Activated CD4-positive, alpha-beta T cell treated with anti-CD3 and anti-CD28 coated beads for 36 hours (primary cell): ENCODE results near the gene SLC38A9. TPM values are rescaled to one million over a fixed set of nuclear protein-coding genes. Genes with fewer than 3 reads are reported as not detected.

Source experiments
- ATAC-seq: fragments of 200-7000 bp; cut with Tn5 transposase; one replicate; pipeline ENCODE4 v1.10.0; 2021; ENCODE audit warnings: mild to moderate bottlenecking, moderate library complexity
- CTCF ChIA-PET: fragments of 350-600 bp; sonication (Branson Sonifier 250); formaldehyde crosslinking; loops from one replicate; lab custom pipeline; 2021; ENCODE audit warnings: antibody characterized with exemption; lab: Charles Lee
- POLR2A ChIA-PET: fragments of 350-600 bp; sonication (Branson Sonifier 250); formaldehyde crosslinking; loops from one replicate; lab custom pipeline; 2021; ENCODE audit warnings: antibody characterized with exemption, inconsistent platforms; lab: Charles Lee
- DNase-seq: peaks from one replicate; pipeline ENCODE4 v3.0.0-alpha.2; 2020
- H3K27ac Mint-ChIP-seq: one replicate; pipeline ENCODE4 v1.8.0; 2021; ENCODE audit warnings: mixed read lengths
- H3K27me3 Mint-ChIP-seq: one replicate; pipeline ENCODE4 v1.8.0; 2021; ENCODE audit warnings: mixed read lengths
- H3K36me3 Mint-ChIP-seq: one replicate; pipeline ENCODE4 v1.8.0; 2021; ENCODE audit warnings: low read depth, mixed read lengths
- H3K4me1 Mint-ChIP-seq: one replicate; pipeline ENCODE4 v1.8.0; 2021; ENCODE audit warnings: mixed read lengths
- H3K4me3 Mint-ChIP-seq: one replicate; pipeline ENCODE4 v1.8.0; 2021; ENCODE audit warnings: mild to moderate bottlenecking, moderate library complexity, mixed read lengths
- H3K9me3 Mint-ChIP-seq: one replicate; pipeline ENCODE4 v1.8.0; 2021; ENCODE audit warnings: low read depth, mixed read lengths
- intact Hi-C, 2 experiments: fragments of 100-400 bp; cut with DNase I in 1 of 2; cut with micrococcal nuclease in 1 of 2; formaldehyde crosslinking; loops; one replicate each; pipeline versions ENCODE4 v1.14.2 to v1.15.1; 2022 to 2024; cut with DNase I, micrococcal nuclease
- total RNA-seq, 2 experiments: library from RNA; stranded (reverse); gene quantifications; one replicate each; pipeline ENCODE4 v1.2.3, GENCODE V29; 2021

The SLC38A9 gene
- total RNA-seq, 2 experiments from 2014 or later = 12.9 to 16.2 TPM

- Mint-ChIP-seq H3K27me3 (no peaks in the 10 kb centered on the region), H3K4me1 (peaks cover 23% of the 10 kb centered on the region), H3K36me3 (peaks cover 17% of the 10 kb centered on the region), H3K4me3 (no peak overlapping the region), H3K9me3 (no peaks in the 10 kb centered on the region), H3K27ac (no peak overlapping the region)
- intact Hi-C loops = no loop called here
- ChIA-PET CTCF (no interaction called here), POLR2A (no interaction called here)
- peak; percentile 92 for ATAC-seq
- DNase-seq = no peak
Measured at GRCh38 chr5:55650386-55650785, 61.7 kb downstream of the SLC38A9 start.

- CTCF ChIA-PET = no interaction called here
- H3K4me3 Mint-ChIP-seq = no peak overlapping the region
- ATAC-seq (peak; percentile 39), DNase-seq (no peak)
- no peaks in the 10 kb centered on the region for H3K9me3 Mint-ChIP-seq
- H3K27me3 Mint-ChIP-seq = no peaks in the 10 kb centered on the region
- peaks cover 19% of the 10 kb centered on the region for H3K36me3 Mint-ChIP-seq
- POLR2A ChIA-PET = no interaction called here
- H3K27ac Mint-ChIP-seq = no peak overlapping the region
- intact Hi-C loops = no loop called here
- H3K4me1 Mint-ChIP-seq = peaks cover 23% of the 10 kb centered on the region
Measured at GRCh38 chr5:55649963-55650362, 62.2 kb downstream of the SLC38A9 start.

GRCh38 chr5:55645304-55645703, 66.8 kb downstream of the SLC38A9 start:
- peaks cover 9% of the 10 kb centered on the region for H3K36me3 Mint-ChIP-seq

GRCh38 chr5:55638455-55638854, 73.7 kb downstream of the SLC38A9 start:
- intact Hi-C loops = no loop called here
- Mint-ChIP-seq H3K36me3 (no peaks in the 10 kb centered on the region), H3K9me3 (no peaks in the 10 kb centered on the region), H3K4me3 (no peak overlapping the region), H3K27ac (no peak overlapping the region), H3K27me3 (no peaks in the 10 kb centered on the region), H3K4me1 (peaks cover 9% of the 10 kb centered on the region)
- ATAC-seq = no peak
- CTCF ChIA-PET = interaction anchor here (1.2 kb wide), 1 partner anchor 53 kb away, joined by 3 read pairs; no protein-coding TSS in a partner anchor
- POLR2A ChIA-PET = no interaction called here
- no peak for DNase-seq

More at GRCh38 chr5:55645304-55645703, 66.8 kb downstream of the SLC38A9 start:
- ChIA-PET CTCF (no interaction called here), POLR2A (no interaction called here)
- intact Hi-C loops = no loop called here
- DNase-seq (no peak), ATAC-seq (no peak)
- H3K4me1 Mint-ChIP-seq = peaks cover 11% of the 10 kb centered on the region
- H3K27ac Mint-ChIP-seq = no peak overlapping the region
- H3K9me3 Mint-ChIP-seq = no peaks in the 10 kb centered on the region
- no peaks in the 10 kb centered on the region for H3K27me3 Mint-ChIP-seq
- H3K4me3 Mint-ChIP-seq = no peak overlapping the region

GRCh38 chr5:55638051-55638450, 74.1 kb downstream of the SLC38A9 start:
- POLR2A ChIA-PET = no interaction called here
- H3K27ac Mint-ChIP-seq = no peak overlapping the region
- no peaks in the 10 kb centered on the region for H3K9me3 Mint-ChIP-seq
- CTCF ChIA-PET = interaction anchor here (0.6 to 1.2 kb wide), 2 partner anchors 54 to 67 kb away, joined by 3 read pairs; no protein-coding TSS in a partner anchor
- DNase-seq (no peak), ATAC-seq (no peak)
- no peak overlapping the region for H3K4me3 Mint-ChIP-seq
- H3K27me3 Mint-ChIP-seq = no peaks in the 10 kb centered on the region
- peaks cover 9% of the 10 kb centered on the region for H3K4me1 Mint-ChIP-seq
- intact Hi-C loops = no loop called here
- no peaks in the 10 kb centered on the region for H3K36me3 Mint-ChIP-seq

- CTCF ChIA-PET = interaction anchor here (0.5 to 0.9 kb wide), 2 partner anchors 55 to 86 kb away, joined by 3 to 4 read pairs; no protein-coding TSS in a partner anchor
- Mint-ChIP-seq H3K9me3 (no peaks in the 10 kb centered on the region), H3K4me1 (peaks cover 9% of the 10 kb centered on the region), H3K36me3 (peaks cover 2% of the 10 kb centered on the region), H3K27ac (no peak overlapping the region), H3K4me3 (no peak overlapping the region), H3K27me3 (no peaks in the 10 kb centered on the region)
- intact Hi-C loops = no loop called here
- POLR2A ChIA-PET = no interaction called here
- ATAC-seq (no peak), DNase-seq (no peak)
Measured at GRCh38 chr5:55636683-55637082, 75.4 kb downstream of the SLC38A9 start.

GRCh38 chr5:55636177-55636576, 75.9 kb downstream of the SLC38A9 start:
- intact Hi-C loops = no loop called here
- Mint-ChIP-seq H3K36me3 (peaks cover 2% of the 10 kb centered on the region), H3K27ac (no peak overlapping the region), H3K9me3 (no peaks in the 10 kb centered on the region), H3K27me3 (no peaks in the 10 kb centered on the region), H3K4me3 (no peak overlapping the region), H3K4me1 (peaks cover 9% of the 10 kb centered on the region)
- ChIA-PET CTCF (interaction anchor here (0.7 to 0.9 kb wide), 2 partner anchors 56 to 221 kb away, joined by 3 read pairs; no protein-coding TSS in a partner anchor), POLR2A (no interaction called here)
- ATAC-seq (no peak), DNase-seq (no peak)

- POLR2A ChIA-PET = no interaction called here
- CTCF ChIA-PET = no interaction called here
- H3K4me1 Mint-ChIP-seq = peaks cover 9% of the 10 kb centered on the region
Measured at GRCh38 chr5:55634866-55635265, 77.3 kb downstream of the SLC38A9 start.

GRCh38 chr5:55634209-55634805, 77.8 kb downstream of the SLC38A9 start:
- Mint-ChIP-seq H3K9me3 (no peaks in the 10 kb centered on the region), H3K4me1 (peaks cover 9% of the 10 kb centered on the region), H3K27me3 (no peaks in the 10 kb centered on the region), H3K4me3 (no peak overlapping the region), H3K27ac (no peak overlapping the region), H3K36me3 (peaks cover 6% of the 10 kb centered on the region)
- intact Hi-C loops = no loop called here
- no peak for DNase-seq
- no peak for ATAC-seq
- ChIA-PET CTCF (no interaction called here), POLR2A (no interaction called here)

More at GRCh38 chr5:55634866-55635265, 77.3 kb downstream of the SLC38A9 start:
- no peaks in the 10 kb centered on the region for H3K27me3 Mint-ChIP-seq
- ATAC-seq = no peak
- no peak for DNase-seq
- H3K36me3 Mint-ChIP-seq = peaks cover 4% of the 10 kb centered on the region
- H3K4me3 Mint-ChIP-seq = no peak overlapping the region
- intact Hi-C loops = no loop called here
- no peaks in the 10 kb centered on the region for H3K9me3 Mint-ChIP-seq
- H3K27ac Mint-ChIP-seq = no peak overlapping the region

- intact Hi-C loops = no loop called here
Measured at GRCh38 chr5:55633574-55634208, 78.4 kb downstream of the SLC38A9 start.

GRCh38 chr5:55629815-55630214, 82.3 kb downstream of the SLC38A9 start:
- intact Hi-C loops = no loop called here
- DNase-seq (no peak), ATAC-seq (no peak)
- Mint-ChIP-seq H3K36me3 (peaks cover 6% of the 10 kb centered on the region), H3K4me1 (peaks cover 11% of the 10 kb centered on the region), H3K27ac (no peak overlapping the region), H3K27me3 (no peaks in the 10 kb centered on the region), H3K9me3 (no peaks in the 10 kb centered on the region), H3K4me3 (no peak overlapping the region)
- POLR2A ChIA-PET = no interaction called here
- CTCF ChIA-PET = interaction anchor here (0.7 kb wide), 1 partner anchor 10 kb away, joined by 3 read pairs; no protein-coding TSS in a partner anchor

More at GRCh38 chr5:55633574-55634208, 78.4 kb downstream of the SLC38A9 start:
- ChIA-PET POLR2A (no interaction called here), CTCF (interaction anchor here (1.0 to 1.1 kb wide), 2 partner anchors 9 to 58 kb away, joined by 3 read pairs; no protein-coding TSS in a partner anchor)
- DNase-seq (no peak), ATAC-seq (no peak)
- Mint-ChIP-seq H3K27ac (no peak overlapping the region), H3K4me3 (no peak overlapping the region), H3K4me1 (peaks cover 9% of the 10 kb centered on the region), H3K27me3 (no peaks in the 10 kb centered on the region), H3K9me3 (no peaks in the 10 kb centered on the region), H3K36me3 (peaks cover 6% of the 10 kb centered on the region)

- peaks cover 4% of the 10 kb centered on the region for H3K36me3 Mint-ChIP-seq
- no peak for ATAC-seq
- no peak overlapping the region for H3K4me3 Mint-ChIP-seq
- CTCF ChIA-PET = no interaction called here
- no peak overlapping the region for H3K27ac Mint-ChIP-seq
- POLR2A ChIA-PET = no interaction called here
- H3K27me3 Mint-ChIP-seq = no peaks in the 10 kb centered on the region
- intact Hi-C loops = no loop called here
- H3K4me1 Mint-ChIP-seq = peaks cover 3% of the 10 kb centered on the region
- no peak for DNase-seq
- no peaks in the 10 kb centered on the region for H3K9me3 Mint-ChIP-seq
Measured at GRCh38 chr5:55626790-55627189, 85.3 kb downstream of the SLC38A9 start.
